H7 (cell line): Measurements from ENCODE around the gene RPGRIP1L. TPM values are rescaled to one million over a fixed set of nuclear protein-coding genes. Genes with fewer than 3 reads are reported as not detected.
"Not testable (repeated sequence)": the region's sequence is repeated elsewhere in the genome, so short reads cannot be mapped to it uniquely, and the experiment has no call there.

Source experiments
- DNase-seq: peaks from one replicate; pipeline ENCODE4 v3.0.0; 2012
- H3K27me3 ChIP-seq: 2 replicates; pipeline ENCODE4 v1.6.0; 2011; ENCODE audit warnings: mild to moderate bottlenecking, low read length; ENCODE audit not compliant: control insufficient read depth, insufficient read depth
- H3K36me3 ChIP-seq: replicated peaks from 2 replicates; pipeline ENCODE4 v1.5.1; 2011; ENCODE audit warnings: low read length; ENCODE audit not compliant: control insufficient read depth, insufficient read depth
- H3K4me3 ChIP-seq: 2 replicates; pipeline ENCODE4 v1.5.1; 2011; ENCODE audit warnings: low read depth, mild to moderate bottlenecking, control low read depth, low read length, moderate library complexity; ENCODE audit not compliant: insufficient read depth
- total RNA-seq: library from RNA; depleted of rRNA; stranded (reverse); fragments of >200 nt; shearing (Covaris generic); gene quantifications from 2 replicates; pipeline ENCODE4 v1.2.3, GENCODE V29; 2014

The RPGRIP1L gene
- total RNA-seq, 1 experiment from 2014 or later = 6.2 TPM

DNA sequence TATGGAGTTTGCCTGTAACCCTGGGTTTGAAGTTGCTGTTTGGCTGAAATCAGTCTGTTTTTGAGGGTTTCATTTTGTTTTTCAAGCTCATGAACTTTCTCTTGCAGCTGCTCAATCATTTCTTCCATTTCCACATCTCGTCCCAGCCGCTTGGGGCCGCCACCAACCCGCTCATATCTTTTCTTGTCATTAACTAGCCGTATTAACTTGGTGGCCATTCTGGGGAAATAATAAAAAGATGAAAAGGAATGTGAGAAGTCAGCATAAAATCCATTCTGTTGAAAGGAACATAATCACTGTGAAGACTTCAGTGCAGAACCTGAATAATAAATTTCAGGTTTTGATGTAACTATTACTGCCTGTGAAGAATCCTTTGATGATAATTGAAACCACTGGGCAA lies 11.5 kb downstream of the RPGRIP1L start:
- H3K27me3 ChIP-seq = no peaks in the 10 kb centered on the region
- no peak overlapping the region for H3K4me3 ChIP-seq
- peak; percentile 28 for DNase-seq
- H3K36me3 ChIP-seq = no peaks in the 10 kb centered on the region; the same call in none of the 2 replicates

DNA sequence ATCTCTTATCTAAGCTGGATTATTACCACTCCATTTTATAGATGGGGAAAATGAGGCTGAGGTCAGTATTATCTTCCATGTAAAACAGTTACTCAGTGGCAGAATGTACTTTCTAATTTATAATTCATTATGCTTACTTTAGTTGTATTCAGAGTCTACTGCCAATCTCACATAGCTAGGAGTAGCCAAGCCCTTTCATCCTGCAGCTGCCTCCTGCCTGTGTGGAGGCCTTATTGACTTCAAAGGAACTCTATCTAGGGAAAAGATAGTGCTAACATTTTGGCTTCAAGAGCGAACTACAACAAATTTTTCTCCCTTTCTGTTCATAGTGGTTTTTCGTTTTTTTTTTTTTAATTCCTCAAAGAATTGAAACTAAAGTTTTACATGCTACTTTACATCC lies 12.9 kb downstream of the RPGRIP1L start:
- Histone ChIP-seq H3K36me3 (no peaks in the 10 kb centered on the region; the same call in 1 of the 2 replicates), H3K4me3 (no peak overlapping the region), H3K27me3 (no peaks in the 10 kb centered on the region)
- no peak for DNase-seq

DNA sequence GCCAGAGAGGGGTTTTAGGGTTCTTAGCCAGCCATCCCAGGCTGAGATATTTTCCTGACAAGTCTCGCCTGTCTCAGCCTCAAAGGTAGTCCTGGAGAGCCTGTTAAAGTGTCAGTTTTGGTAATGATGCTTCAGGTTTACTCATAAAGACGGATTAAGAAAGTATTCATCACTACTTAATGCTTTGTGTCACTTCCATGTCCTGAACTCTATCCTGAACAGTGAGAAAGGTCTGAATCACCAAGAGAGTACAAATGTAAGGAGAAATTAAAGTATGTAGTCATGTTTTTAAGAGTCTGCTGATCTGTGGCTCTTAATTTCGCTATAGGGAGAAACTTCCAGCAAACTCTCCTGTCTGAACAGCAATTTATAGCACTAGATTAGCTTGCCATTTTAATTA lies 14.0 kb downstream of the RPGRIP1L start:
- Histone ChIP-seq H3K27me3 (no peaks in the 10 kb centered on the region), H3K4me3 (no peak overlapping the region), H3K36me3 (no peaks in the 10 kb centered on the region; the same call in 1 of the 2 replicates)
- no peak for DNase-seq

DNA sequence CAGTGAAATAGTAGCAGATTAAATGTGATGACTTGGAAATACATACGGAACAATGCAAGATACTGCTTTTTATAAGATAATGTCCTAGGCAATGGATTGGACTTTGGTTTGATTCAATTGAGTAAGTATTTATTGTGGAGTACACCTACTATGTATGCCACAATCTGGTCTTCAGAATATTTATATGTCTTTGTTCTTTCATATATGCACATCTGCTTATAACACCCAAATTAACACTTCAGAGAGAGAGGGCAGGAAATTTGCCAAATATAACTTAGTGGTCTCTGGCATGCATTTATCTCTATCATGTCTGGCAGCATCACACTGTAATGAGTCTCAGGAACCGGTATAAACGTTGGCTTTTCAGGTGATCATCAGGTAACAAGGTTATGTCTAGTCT lies 16.9 kb downstream of the RPGRIP1L start:
- DNase-seq = no peak
- no peaks in the 10 kb centered on the region for H3K36me3 ChIP-seq
- no peaks in the 10 kb centered on the region for H3K27me3 ChIP-seq
- H3K4me3 ChIP-seq = no peak overlapping the region

DNA sequence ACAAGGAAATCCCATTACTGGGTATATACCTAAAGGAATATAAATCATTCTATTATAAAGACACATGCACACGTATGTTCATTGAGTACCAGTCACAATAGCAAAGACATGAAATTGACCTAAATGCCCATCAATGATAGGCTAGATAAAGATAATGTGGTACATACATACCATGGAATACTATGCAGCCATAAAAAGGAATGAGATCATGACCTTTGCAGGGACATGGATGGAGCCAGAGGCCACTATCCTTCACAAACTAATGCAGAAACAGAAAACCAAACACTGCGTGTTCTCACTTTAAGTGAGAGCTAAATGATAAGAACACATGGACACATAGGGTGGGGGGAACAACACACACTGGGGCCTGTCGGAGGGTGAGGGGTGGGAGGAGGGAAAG lies 18.3 kb downstream of the RPGRIP1L start:
- not testable (repeated sequence) for H3K36me3 ChIP-seq, H3K4me3 ChIP-seq, DNase-seq, H3K27me3 ChIP-seq

DNA sequence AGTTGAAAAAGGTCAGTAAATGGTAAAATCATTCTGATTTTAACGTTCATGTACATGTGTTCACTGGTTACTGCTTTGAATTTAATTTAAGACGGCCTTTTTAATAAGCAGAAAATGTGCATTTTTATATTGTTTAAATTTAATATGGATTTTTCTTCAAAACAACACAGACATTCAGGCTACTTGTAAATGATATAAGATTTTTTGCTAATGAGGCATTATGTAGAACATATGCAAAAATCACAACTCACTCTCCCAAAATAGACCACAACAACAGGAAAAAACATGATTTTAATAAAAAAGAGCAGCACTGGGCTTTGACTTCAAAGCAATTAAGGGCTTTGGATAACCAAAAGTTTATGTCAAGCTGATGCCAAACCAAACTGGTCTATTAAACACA lies 22.3 kb downstream of the RPGRIP1L start:
- DNase-seq = no peak
- H3K4me3 ChIP-seq = no peak overlapping the region
- no peaks in the 10 kb centered on the region for H3K36me3 ChIP-seq
- H3K27me3 ChIP-seq = no peaks in the 10 kb centered on the region

DNA sequence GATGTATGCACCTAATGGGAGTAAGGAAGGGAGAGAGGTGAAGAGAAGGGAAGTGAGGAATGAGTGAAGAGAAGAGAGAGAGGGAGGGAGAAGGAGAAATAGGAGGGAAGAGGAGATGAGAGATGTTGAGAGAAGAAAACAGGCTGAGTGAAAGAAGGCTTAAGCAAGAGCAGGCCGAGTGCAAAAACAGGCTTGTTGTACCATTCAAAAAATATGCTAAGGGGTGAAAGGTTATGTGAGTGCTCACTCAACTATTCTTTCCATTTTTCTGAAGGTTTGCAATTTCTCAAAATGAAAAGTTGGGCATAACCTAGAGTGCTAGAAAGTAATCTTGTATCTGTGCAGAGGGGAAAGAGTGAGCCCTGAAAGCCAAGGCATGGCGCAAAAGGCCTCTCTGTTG lies 22.9 kb downstream of the RPGRIP1L start:
- no peak overlapping the region for H3K4me3 ChIP-seq
- H3K36me3 ChIP-seq = no peaks in the 10 kb centered on the region
- no peak for DNase-seq
- no peaks in the 10 kb centered on the region for H3K27me3 ChIP-seq

DNA sequence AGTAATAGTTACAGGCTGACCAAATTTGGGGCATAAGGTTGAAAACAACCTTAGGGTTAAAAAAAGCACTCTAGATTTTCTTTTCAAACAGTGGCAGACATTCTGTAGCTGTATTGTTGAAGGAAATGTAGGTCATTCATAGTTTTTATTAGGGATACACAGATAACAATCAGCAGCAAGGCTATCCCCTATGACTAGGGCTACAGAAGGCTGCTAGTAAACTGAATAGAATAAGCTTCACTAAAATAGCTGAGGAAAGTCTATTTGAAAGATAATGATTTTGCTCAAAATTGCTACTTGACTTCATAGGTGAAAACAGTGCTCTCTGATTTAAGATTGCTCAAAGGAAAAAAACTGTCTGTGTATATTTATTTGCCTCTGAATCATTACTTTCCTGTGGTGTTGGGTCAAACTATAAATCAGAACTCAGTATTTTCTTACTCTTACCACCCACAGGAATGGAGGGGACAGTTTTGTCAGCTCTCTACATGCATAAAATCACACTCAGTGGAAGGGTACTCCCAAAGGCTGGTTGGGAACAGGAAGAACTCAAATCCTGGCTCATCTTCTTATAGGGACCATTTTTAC lies 24.8 kb downstream of the RPGRIP1L start:
- DNase-seq = no peak
- H3K4me3 ChIP-seq = no peak overlapping the region

DNA sequence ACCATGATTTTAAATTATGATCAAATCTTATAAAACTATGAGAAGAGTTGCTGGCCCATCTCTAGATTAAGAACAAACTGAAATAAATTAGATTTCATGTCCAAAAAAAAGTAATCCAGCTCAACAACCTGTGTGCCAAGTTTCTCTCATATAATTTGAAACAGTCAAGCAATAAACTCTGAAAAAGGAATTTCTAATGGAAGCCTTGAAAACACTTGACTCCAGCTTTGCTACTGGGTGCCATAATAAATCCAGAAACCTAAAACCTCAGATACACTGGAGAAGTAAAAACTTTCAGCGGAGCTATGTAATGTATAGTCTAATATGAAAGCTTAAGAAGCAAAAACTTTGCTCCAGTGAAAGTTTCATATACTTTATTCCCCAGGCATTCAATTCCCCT lies 25.5 kb downstream of the RPGRIP1L start:
- H3K27me3 ChIP-seq = no peaks in the 10 kb centered on the region
- no peak for DNase-seq
- H3K4me3 ChIP-seq = no peak overlapping the region
- H3K36me3 ChIP-seq = no peaks in the 10 kb centered on the region

More for the DNA sequence above, 24.8 kb downstream of the RPGRIP1L start:
- H3K36me3 ChIP-seq = no peaks in the 10 kb centered on the region
- H3K27me3 ChIP-seq = no peaks in the 10 kb centered on the region

DNA sequence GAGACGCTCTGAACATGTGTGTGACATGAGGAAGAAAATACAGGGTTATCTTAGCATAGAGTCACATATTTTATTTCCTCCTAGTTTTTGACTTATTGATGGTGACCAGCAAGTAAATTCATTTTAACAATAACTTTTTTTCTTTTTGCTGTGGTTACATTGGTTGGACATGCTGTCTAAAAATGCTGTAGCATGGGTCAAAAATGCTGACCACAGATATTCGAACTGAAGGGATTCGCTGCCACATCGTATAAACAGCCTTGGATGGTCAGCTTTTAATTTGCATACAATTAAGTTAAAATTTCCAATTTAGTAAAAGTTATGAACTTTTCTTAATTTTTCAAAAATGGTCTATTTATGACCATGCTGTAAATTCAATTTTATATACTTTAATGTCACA lies 30.5 kb downstream of the RPGRIP1L start:
- Histone ChIP-seq H3K27me3 (no peaks in the 10 kb centered on the region), H3K36me3 (no peaks in the 10 kb centered on the region), H3K4me3 (no peak overlapping the region)
- no peak for DNase-seq

DNA sequence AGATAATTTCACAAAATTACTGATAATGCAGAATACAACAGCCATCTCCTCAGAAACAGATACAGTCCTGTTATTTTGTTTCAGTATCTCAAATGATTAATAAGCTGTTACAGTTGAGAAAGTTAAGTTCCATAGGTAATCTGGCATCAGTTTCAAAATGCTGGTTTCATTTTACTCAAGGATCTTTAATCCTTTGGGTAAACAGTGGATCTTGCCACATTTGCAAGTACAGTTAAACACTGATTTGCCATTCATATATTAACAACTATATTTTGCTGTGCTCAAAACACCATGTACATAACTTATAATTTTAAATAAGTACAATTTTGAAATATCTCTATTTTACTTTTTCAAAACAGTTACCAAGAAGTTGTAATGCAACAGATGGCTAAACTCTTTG lies 31.2 kb downstream of the RPGRIP1L start:
- DNase-seq = no peak
- Histone ChIP-seq H3K27me3 (no peaks in the 10 kb centered on the region), H3K4me3 (no peak overlapping the region), H3K36me3 (no peaks in the 10 kb centered on the region)

DNA sequence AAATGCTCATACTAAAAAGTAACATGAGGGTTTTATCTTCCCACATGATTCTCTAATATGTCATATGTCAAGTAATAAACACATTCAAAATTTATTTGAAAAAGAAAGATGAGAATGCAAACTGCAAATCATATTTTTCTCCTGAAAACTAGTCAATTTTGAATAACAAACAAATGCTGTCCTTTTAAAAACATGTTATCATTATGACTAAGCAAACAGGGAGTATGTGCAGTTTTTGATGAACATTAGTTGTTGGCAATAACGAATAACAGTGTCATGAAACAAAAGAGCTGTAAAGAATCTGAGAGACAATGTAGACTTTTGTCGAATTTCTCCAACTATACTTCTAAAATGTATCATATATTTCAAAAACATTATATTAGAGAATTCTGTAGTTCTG lies 34.8 kb downstream of the RPGRIP1L start:
- no peaks in the 10 kb centered on the region for H3K36me3 ChIP-seq
- no peak for DNase-seq
- H3K27me3 ChIP-seq = no peaks in the 10 kb centered on the region
- no peak overlapping the region for H3K4me3 ChIP-seq

DNA sequence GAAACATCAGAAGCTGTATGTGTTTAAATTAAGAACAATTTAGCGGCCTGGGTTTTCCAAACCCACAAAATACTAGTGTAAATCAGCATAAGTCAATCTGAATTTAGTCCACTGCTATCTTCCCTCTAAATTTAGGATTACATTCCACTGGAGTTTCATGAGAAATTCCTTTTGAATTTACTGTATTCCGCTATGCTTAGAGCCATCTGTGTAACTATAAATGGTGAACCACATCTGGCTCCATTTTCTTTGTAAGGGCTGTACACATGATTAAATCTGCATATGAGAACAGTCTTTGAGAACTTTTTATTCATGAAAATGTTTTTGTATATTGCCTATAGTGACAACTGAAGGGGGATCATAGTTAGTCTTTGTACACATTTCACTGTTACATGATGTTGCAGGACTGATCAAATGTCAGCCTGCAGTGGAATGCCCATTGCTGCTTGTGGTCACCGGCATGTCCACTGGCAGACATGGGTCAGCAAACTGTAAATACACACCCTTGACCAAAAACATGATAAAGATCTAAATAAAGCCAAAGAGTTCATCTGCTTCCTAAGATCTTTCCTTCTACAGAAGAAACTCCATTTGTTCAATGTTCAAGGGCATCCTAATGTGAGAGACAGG lies 36.8 kb downstream of the RPGRIP1L start:
- H3K4me3 ChIP-seq = no peak overlapping the region
- H3K36me3 ChIP-seq = no peaks in the 10 kb centered on the region
- no peaks in the 10 kb centered on the region for H3K27me3 ChIP-seq
- DNase-seq = no peak

DNA sequence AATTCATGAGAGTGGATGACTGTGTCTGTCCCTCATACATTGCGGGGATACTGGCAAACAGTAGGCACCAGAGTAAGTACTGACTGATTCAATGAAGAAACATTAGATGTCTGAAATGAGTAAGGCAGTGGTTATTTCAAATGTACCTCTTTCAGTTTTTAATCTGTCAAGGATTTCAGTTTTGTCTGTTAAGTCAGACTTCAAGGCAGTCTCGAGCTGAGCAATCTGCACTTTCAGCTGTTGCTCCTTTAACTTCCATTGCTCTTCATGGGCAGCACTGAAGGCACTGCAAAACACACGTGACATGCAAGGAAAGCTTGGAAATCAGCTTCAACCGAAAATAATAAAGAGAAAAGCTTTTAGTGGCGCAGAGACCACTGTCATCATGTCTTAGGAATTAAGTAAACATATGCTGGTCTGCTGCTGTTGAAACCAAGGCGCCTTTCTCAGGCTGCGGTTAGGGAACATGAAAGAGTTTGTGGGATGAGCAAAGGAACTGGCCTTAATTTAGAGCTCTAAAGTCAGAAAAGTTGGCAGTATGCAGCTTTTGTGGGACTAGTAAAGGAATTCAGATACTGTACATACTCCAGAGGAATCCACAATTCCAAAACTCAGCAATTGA lies 38.8 kb downstream of the RPGRIP1L start:
- no peaks in the 10 kb centered on the region for H3K27me3 ChIP-seq
- H3K4me3 ChIP-seq = no peak overlapping the region
- no peak for DNase-seq
- no peaks in the 10 kb centered on the region for H3K36me3 ChIP-seq

DNA sequence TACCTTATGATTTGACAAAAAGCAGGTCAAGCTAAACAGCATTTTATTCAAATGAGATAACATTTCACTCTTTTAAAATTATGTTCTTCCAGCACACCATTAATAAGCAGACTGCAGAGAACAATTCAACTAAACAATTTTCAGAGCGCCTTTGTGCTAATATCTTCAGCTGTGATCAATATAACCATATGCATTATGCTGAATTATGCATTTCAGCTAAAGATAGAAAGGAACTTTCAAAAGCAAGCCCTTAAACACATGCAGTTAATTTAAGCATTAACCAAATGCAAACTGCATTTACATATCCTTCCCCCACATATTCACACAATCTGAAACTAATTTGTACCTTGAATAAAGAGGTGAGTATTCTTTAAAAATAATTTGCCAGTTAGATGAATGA lies 41.6 kb downstream of the RPGRIP1L start:
- no peak overlapping the region for H3K4me3 ChIP-seq
- H3K27me3 ChIP-seq = no peaks in the 10 kb centered on the region
- H3K36me3 ChIP-seq = no peaks in the 10 kb centered on the region
- DNase-seq = no peak
